MM.1S (cell line): ENCODE results near the gene LCA5L.

ENCODE experiments used
- CTCF ChIP-seq: fragments of 300-600 bp; sonication (generic); IDR thresholded peaks from 2 replicates; pipeline ENCODE4 v1.5.1; 2016; ENCODE audit warnings: antibody characterized with exemption, low read length, mixed read lengths
- EZH2 ChIP-seq: fragments of 300-600 bp; sonication (generic); optimal IDR thresholded peaks from 2 replicates; pipeline ENCODE3; 2017; ENCODE audit warnings: low read depth, mild to moderate bottlenecking, antibody characterized with exemption, low read length, mixed read lengths
- EZH2phosphoT487 ChIP-seq: fragments of 300-600 bp; sonication (generic); IDR thresholded peaks from 2 replicates; pipeline ENCODE4 v1.6.1; 2018; ENCODE audit warnings: antibody characterized with exemption, low read length

- no peak for TF ChIP-seq CTCF
- no peak for TF ChIP-seq EZH2
- no peak for TF ChIP-seq EZH2phosphoT487
These were observed 68.0 kb downstream of the LCA5L start for GRCh38 chr21:39377444-39378050.
